Measurements from ENCODE around the gene PTPRH. TPM values are rescaled to one million over a fixed set of nuclear protein-coding genes. Genes with fewer than 3 reads are reported as not detected.

The PTPRH gene
- total and polyA plus RNA-seq, 8 donors: 5.3 to 83.9 (median 39.7) TPM

DNA sequence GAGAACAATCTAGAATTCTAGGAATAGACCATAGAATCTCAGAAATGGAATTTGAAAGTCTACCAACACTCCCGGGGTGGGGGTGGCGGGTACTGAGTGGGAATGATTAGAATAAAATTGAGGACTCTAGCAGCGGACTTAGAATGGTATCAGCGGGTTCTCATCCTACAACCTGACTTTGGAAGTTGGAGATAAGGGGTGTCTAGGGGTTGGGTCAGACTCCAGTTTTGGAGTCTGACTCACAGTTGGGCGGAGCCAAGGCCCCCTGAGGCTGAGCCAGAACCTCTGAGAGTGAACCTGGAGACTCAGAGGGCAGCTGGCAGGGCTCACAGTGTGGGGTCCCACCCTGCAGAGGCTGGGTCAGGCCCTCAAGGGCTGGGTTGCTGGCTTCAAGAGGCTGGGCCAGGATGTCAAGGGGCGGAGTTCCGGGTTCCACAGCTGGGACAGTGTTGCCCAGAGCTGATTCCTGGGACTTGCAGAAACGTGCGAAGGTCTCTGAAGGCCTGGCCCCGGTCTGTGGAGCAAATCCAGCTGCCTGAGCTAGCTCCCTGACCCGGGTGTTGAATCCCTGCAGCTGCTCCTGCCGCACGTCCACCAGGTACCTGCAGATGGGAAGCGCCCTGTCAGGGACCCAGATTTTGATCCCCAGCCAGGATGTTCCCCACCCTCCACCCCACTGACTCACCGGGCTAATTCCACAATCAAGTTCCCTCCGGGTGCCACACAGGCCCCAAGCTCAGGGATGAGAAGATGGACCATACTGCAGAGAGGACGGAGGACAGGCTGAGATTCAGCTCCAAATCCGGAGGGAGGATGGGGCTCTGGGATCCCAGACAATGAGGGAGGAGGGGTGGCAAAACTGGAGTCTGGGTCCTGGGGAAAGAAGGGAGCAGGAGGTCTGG lies 50.2 kb downstream of the PTPRH start:
- Histone ChIP-seq H3K27me3 (peaks cover 25 to 100% (median 68%) of the 10 kb centered on the region in 3 donors), H3K4me3 (no peak overlapping the region), H3K4me1 (peaks cover 0 to 32% (median 18%) of the 10 kb centered on the region in 4 donors), H3K36me3 (no peaks in the 10 kb centered on the region), H3K9me3 (no peaks in the 10 kb centered on the region), H3K27ac (no peak overlapping the region)
- intact Hi-C loops (cut with DNase I; ENCODE audit: low total_unique reads): no loop called here
- peak in 1 of 2 donors; percentile 28 for DNase-seq
- TF ChIP-seq EP300 (IDR thresholded peaks at IDR 0.05) (no peak), POLR2AphosphoS5 (IDR thresholded peaks at IDR 0.05) (no peak), POLR2A (IDR thresholded peaks at IDR 0.05) (no peak)
- TF ChIP-seq, protein P1, sequence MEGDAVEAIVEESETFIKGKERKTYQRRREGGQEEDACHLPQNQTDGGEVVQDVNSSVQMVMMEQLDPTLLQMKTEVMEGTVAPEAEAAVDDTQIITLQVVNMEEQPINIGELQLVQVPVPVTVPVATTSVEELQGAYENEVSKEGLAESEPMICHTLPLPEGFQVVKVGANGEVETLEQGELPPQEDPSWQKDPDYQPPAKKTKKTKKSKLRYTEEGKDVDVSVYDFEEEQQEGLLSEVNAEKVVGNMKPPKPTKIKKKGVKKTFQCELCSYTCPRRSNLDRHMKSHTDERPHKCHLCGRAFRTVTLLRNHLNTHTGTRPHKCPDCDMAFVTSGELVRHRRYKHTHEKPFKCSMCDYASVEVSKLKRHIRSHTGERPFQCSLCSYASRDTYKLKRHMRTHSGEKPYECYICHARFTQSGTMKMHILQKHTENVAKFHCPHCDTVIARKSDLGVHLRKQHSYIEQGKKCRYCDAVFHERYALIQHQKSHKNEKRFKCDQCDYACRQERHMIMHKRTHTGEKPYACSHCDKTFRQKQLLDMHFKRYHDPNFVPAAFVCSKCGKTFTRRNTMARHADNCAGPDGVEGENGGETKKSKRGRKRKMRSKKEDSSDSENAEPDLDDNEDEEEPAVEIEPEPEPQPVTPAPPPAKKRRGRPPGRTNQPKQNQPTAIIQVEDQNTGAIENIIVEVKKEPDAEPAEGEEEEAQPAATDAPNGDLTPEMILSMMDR (IDR thresholded peaks at IDR 0.05): no peak
- 55 to 59% (median 56%) methylated on average over 14 to 18 of the region's 18 CpGs for WGBS, 5 donors

- 48 to 61% (median 58%) methylated on average over 4 of the region's 4 CpGs for WGBS, 5 donors
- H3K4me3 ChIP-seq: no peak overlapping the region
- intact Hi-C loops (cut with DNase I; ENCODE audit: low total_unique reads): no loop called here
- H3K27ac ChIP-seq: no peak overlapping the region
- H3K36me3 ChIP-seq: no peaks in the 10 kb centered on the region
- DNase-seq: peak in 1 of 2 donors; percentile 8
- H3K27me3 ChIP-seq: peaks cover 25 to 99% (median 68%) of the 10 kb centered on the region in 3 donors
- no peaks in the 10 kb centered on the region for H3K9me3 ChIP-seq
- no peak for TF ChIP-seq POLR2A (IDR thresholded peaks at IDR 0.05)
- TF ChIP-seq POLR2AphosphoS5 (IDR thresholded peaks at IDR 0.05): no peak
- TF ChIP-seq, protein P1 (IDR thresholded peaks at IDR 0.05): no peak
- no peak for TF ChIP-seq EP300 (IDR thresholded peaks at IDR 0.05)
- peaks cover 0 to 32% (median 18%) of the 10 kb centered on the region in 4 donors for H3K4me1 ChIP-seq
Measured at GRCh38 chr19:55158423-55158822, 50.9 kb downstream of the PTPRH start.

- H3K9me3 ChIP-seq: no peaks in the 10 kb centered on the region
- DNase-seq: peak in 1 of 2 donors; percentile 7
- WGBS, 5 donors: 29 to 35% (median 29%) methylated on average over 8 to 39 of the region's 39 CpGs
- H3K36me3 ChIP-seq: no peaks in the 10 kb centered on the region
- peaks cover 25 to 97% (median 63%) of the 10 kb centered on the region in 3 donors for H3K27me3 ChIP-seq
- no peak within 1 kb of the TSS for H3K27ac ChIP-seq
- peak within 1 kb of the TSS in 1 of 4 donors; percentile 22 for H3K4me3 ChIP-seq
- intact Hi-C loops (cut with DNase I; ENCODE audit: low total_unique reads): no loop called here
- H3K4me1 ChIP-seq: peaks cover 0 to 32% (median 18%) of the 10 kb centered on the region in 4 donors
- TF ChIP-seq POLR2A (IDR thresholded peaks at IDR 0.05): no peak
- no peak for TF ChIP-seq POLR2AphosphoS5 (IDR thresholded peaks at IDR 0.05)
- TF ChIP-seq EP300 (IDR thresholded peaks at IDR 0.05): no peak
- TF ChIP-seq, protein P1 (IDR thresholded peaks at IDR 0.05): no peak
Measured at GRCh38 chr19:55157064-55157908, 52.0 kb downstream of the PTPRH start, which contains the start of gene TNNI3. Gene TNNI3, minus strand, starts transcription at chr19:55157732. Its CDS starts 143 bp downstream, at chr19:55157589.

Data from stomach (tissue), 9 donors.